ENCODE data around the gene TAGLN3.

DNA sequence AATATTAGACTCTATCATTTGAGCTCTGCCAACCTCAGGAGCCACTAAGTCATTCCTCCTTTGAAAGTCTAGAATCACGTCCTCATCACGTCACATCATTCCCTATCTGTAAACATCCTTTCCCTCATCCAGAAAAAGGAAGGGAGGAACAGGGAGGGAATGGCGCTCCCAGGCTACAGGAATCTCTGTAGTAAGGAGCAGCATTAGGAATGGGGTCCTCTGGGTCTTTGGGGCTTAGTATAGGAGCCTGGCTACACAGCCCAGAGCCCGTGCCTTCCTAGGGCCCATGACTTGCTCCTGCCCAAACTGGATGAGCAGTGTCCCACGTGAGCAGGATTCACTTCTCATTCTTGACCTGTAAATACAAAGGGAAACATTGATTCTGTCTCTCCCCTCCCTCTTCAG, 1.6 kb downstream of the TAGLN3 start:
- TF ChIP-seq POLR2A (IDR thresholded peaks at IDR 0.05; ENCODE audit: low read length): no peak
- no peak for TF ChIP-seq GATA1 (IDR thresholded peaks at IDR 0.05; ENCODE audit: low read depth, low read length)

All from erythroblast (primary cell).